CD14-positive monocyte (primary cell): ENCODE measurements around the gene MDH2. TPM values are rescaled to one million over a fixed set of nuclear protein-coding genes. Genes with fewer than 3 reads are reported as not detected.
A peak's percentile ranks its signal among the peaks of the same experiment; 100 is the strongest.

Source experiments
- DNase-seq, 3 donors: peaks; one replicate each; pipeline ENCODE4 v3.0.0-alpha.2; 2011 to 2022
- H2AFZ ChIP-seq: 2 replicates; pipeline ENCODE4 v1.6.0; 2012; ENCODE audit warnings: mild to moderate bottlenecking, low read depth, low read length, inconsistent platforms; ENCODE audit not compliant: insufficient read depth, poor library complexity, severe bottlenecking
- H3K27ac ChIP-seq, 2 donors: 1 replicate in 1 of 2; 2 replicates in 1 of 2; pipeline ENCODE4 v1.5.1; 2012 to 2013; ENCODE audit warnings: low read length in 2 of 2, control low read depth in 1 of 2, inconsistent platforms in 1 of 2, low read depth in 1 of 2, mild to moderate bottlenecking in 1 of 2
- H3K27me3 ChIP-seq, 2 donors: one replicate each; pipeline versions ENCODE4 v1.6.0 to v1.6.1; 2011 to 2013; ENCODE audit warnings: low read length in 2 of 2; ENCODE audit not compliant: control insufficient read depth in 2 of 2, insufficient read depth in 2 of 2
- H3K36me3 ChIP-seq, 2 donors: replicated peaks in 1 of 2; 1 replicate in 1 of 2; 2 replicates in 1 of 2; pipeline versions ENCODE4 v1.5.1 to v1.6.1; 2012 to 2013; ENCODE audit warnings: low read length in 2 of 2, control low read depth in 1 of 2, inconsistent platforms in 1 of 2, mild to moderate bottlenecking in 1 of 2; ENCODE audit not compliant: insufficient read depth in 2 of 2, control insufficient read depth in 1 of 2
- H3K4me1 ChIP-seq, 2 donors: 1 replicate in 1 of 2; 2 replicates in 1 of 2; pipeline versions ENCODE4 v1.5.1 to v1.6.1; 2012 to 2013; ENCODE audit warnings: low read length in 2 of 2, control low read depth in 1 of 2, inconsistent platforms in 1 of 2, mild to moderate bottlenecking in 1 of 2, moderate library complexity in 1 of 2; ENCODE audit not compliant: insufficient read depth in 2 of 2, control insufficient read depth in 1 of 2
- H3K4me2 ChIP-seq: replicated peaks from 2 replicates; pipeline ENCODE3; 2012; ENCODE audit warnings: low read length, moderate library complexity, mild to moderate bottlenecking; ENCODE audit not compliant: poor library complexity, severe bottlenecking; ENCODE audit errors: extremely low read depth
- H3K4me3 ChIP-seq, 3 experiments: fragments of 200-600 bp in 1 of 3; sonication (generic) in 1 of 3; replicated peaks in 1 of 3; 1 replicate in 2 of 3; 2 replicates in 1 of 3; pipeline ENCODE4 v1.5.1; 2011 to 2013; ENCODE audit warnings: low read length in 3 of 3, mild to moderate bottlenecking in 3 of 3, control low read depth in 2 of 3, low read depth in 2 of 3, inconsistent platforms in 1 of 3, moderate library complexity in 1 of 3
- H3K79me2 ChIP-seq: 2 replicates; pipeline ENCODE4 v1.6.0; 2012; ENCODE audit warnings: mild to moderate bottlenecking, control low read depth, inconsistent platforms, low read length, moderate library complexity; ENCODE audit not compliant: insufficient read depth
- H3K9ac ChIP-seq: 2 replicates; pipeline ENCODE4 v1.6.0; 2017; ENCODE audit warnings: low read length, mild to moderate bottlenecking; ENCODE audit not compliant: insufficient read depth, poor library complexity, severe bottlenecking
- H3K9me3 ChIP-seq, 2 donors: replicated peaks in 1 of 2; 1 replicate in 1 of 2; 2 replicates in 1 of 2; pipeline versions ENCODE4 v1.5.1 to v1.6.1; 2012 to 2013; ENCODE audit warnings: low read length in 2 of 2, control low read depth in 1 of 2; ENCODE audit not compliant: control insufficient read depth in 1 of 2, insufficient read depth in 1 of 2
- H4K20me1 ChIP-seq: 2 replicates; pipeline ENCODE4 v1.6.0; 2012; ENCODE audit warnings: mild to moderate bottlenecking, low read length, control low read depth, moderate library complexity; ENCODE audit not compliant: insufficient read depth
- H3K27ac Mint-ChIP-seq, 7 donors: one replicate each; pipeline ENCODE4 v1.8.0; 2020; ENCODE audit warnings: mild to moderate bottlenecking in 7 of 7, mixed read lengths in 7 of 7, moderate library complexity in 6 of 7, inconsistent platforms in 2 of 7
- H3K27me3 Mint-ChIP-seq, 3 donors: one replicate each; pipeline ENCODE4 v1.8.0; 2021 to 2022; ENCODE audit warnings: low read depth in 3 of 3, mild to moderate bottlenecking in 3 of 3, mixed read lengths in 3 of 3, moderate library complexity in 3 of 3, inconsistent platforms in 1 of 3
- H3K36me3 Mint-ChIP-seq, 2 donors: one replicate each; pipeline ENCODE4 v1.8.0; 2020; ENCODE audit warnings: mixed read lengths in 2 of 2, inconsistent platforms in 1 of 2, mild to moderate bottlenecking in 1 of 2
- H3K4me1 Mint-ChIP-seq: one replicate; pipeline ENCODE4 v1.8.0; 2020; ENCODE audit warnings: mild to moderate bottlenecking, mixed read lengths
- H3K4me3 Mint-ChIP-seq, 2 donors: one replicate each; pipeline ENCODE4 v1.8.0; 2020; ENCODE audit warnings: mild to moderate bottlenecking in 2 of 2, mixed read lengths in 2 of 2, moderate library complexity in 1 of 2
- H3K9me3 Mint-ChIP-seq, 7 donors: one replicate each; pipeline ENCODE4 v1.8.0; 2020 to 2022; ENCODE audit warnings: mixed read lengths in 7 of 7, mild to moderate bottlenecking in 6 of 7, moderate library complexity in 6 of 7, inconsistent platforms in 2 of 7
- WGBS: methylation state at CpG from one replicate; pipeline ENCODE4 v1.1.5; 2013; ENCODE audit warnings: missing lambda C conversion rate; ENCODE audit not compliant: insufficient coverage; 5-methylcytosine and 5-hydroxymethylcytosine counted together
- intact Hi-C, 2 donors: fragments of 100-400 bp; cut with micrococcal nuclease; formaldehyde crosslinking; loops; one replicate each; pipeline versions ENCODE4 v1.15.0 to v1.15.1; 2023
- polyA plus RNA-seq, 3 donors: library from polyadenylated mRNA; depleted of rRNA in 1 of 3; unstranded in 2 of 3; stranded (reverse) in 1 of 3; fragments of 300-500 nt in 2 of 3; fragments of >200 nt in 1 of 3; fragmentation: Illumina TruSeq in 2 of 3; gene quantifications; 1 replicate in 2 of 3; 2 replicates in 1 of 3; pipeline ENCODE4 v1.2.3, GENCODE V29; 2012 to 2021
- TF ChIP-seq, protein P1 (sequence below): fragments of 200-600 bp; IDR thresholded peaks from one replicate; pipeline ENCODE4 v1.8.0; 2022; ENCODE audit warnings: antibody characterized with exemption, mild to moderate bottlenecking

Gene MDH2
- polyA plus RNA-seq, 3 donors: 75.2 to 162 (median 129) TPM

DNA sequence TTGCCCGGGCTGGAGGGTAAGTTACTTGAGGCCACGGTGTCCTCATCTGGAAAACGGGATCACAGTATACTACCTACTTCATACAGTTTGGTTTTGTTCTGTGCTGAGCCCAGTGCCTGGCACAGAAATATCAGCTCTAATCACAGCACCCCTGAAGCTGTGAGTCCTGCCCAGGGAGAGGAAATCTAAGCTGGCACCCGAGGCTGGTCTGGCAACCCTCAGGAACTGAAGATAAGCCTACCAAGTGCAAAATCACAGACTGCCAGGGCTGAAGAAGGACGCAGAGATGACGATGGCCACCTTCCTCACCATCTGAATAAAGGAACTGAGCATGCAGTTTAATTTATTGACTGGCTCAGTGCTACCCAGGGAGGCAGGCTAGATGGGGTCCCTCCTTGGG is 45.8 kb upstream of the MDH2 start:
- H3K4me3 ChIP-seq: no peak overlapping the region
- no peak overlapping the region for H3K4me2 ChIP-seq
- peak overlapping the region in 2 of 7 donors; percentile 23 to 41 for H3K27ac Mint-ChIP-seq
- TF ChIP-seq, protein P1, sequence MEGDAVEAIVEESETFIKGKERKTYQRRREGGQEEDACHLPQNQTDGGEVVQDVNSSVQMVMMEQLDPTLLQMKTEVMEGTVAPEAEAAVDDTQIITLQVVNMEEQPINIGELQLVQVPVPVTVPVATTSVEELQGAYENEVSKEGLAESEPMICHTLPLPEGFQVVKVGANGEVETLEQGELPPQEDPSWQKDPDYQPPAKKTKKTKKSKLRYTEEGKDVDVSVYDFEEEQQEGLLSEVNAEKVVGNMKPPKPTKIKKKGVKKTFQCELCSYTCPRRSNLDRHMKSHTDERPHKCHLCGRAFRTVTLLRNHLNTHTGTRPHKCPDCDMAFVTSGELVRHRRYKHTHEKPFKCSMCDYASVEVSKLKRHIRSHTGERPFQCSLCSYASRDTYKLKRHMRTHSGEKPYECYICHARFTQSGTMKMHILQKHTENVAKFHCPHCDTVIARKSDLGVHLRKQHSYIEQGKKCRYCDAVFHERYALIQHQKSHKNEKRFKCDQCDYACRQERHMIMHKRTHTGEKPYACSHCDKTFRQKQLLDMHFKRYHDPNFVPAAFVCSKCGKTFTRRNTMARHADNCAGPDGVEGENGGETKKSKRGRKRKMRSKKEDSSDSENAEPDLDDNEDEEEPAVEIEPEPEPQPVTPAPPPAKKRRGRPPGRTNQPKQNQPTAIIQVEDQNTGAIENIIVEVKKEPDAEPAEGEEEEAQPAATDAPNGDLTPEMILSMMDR: no peak
- H4K20me1 ChIP-seq: no peaks in the 10 kb centered on the region
- no peak overlapping the region for H3K27ac ChIP-seq
- no peaks in the 10 kb centered on the region for H3K27me3 ChIP-seq
- no peak for DNase-seq
- H3K9ac ChIP-seq: no peak overlapping the region
- no peaks in the 10 kb centered on the region for H3K9me3 ChIP-seq
- peaks cover 24 to 64% of the 10 kb centered on the region in 2 donors for H3K36me3 ChIP-seq
- H3K4me3 Mint-ChIP-seq: no peak overlapping the region
- no peak overlapping the region for H2AFZ ChIP-seq
- peaks cover 0 to 3% (median 0%) of the 10 kb centered on the region in 3 donors for H3K27me3 Mint-ChIP-seq
- H3K4me1 ChIP-seq: peaks cover 9 to 12% of the 10 kb centered on the region in 2 donors
- intact Hi-C loops: no loop called here
- H3K9me3 Mint-ChIP-seq: peaks cover 0 to 7% (median 4%) of the 10 kb centered on the region in 7 donors
- no peaks in the 10 kb centered on the region for H3K79me2 ChIP-seq
- peaks cover 49 to 75% of the 10 kb centered on the region in 2 donors for H3K36me3 Mint-ChIP-seq
- peaks cover 12% of the 10 kb centered on the region for H3K4me1 Mint-ChIP-seq
- 93% methylated on average over 6 of the region's 6 CpGs for WGBS

DNA sequence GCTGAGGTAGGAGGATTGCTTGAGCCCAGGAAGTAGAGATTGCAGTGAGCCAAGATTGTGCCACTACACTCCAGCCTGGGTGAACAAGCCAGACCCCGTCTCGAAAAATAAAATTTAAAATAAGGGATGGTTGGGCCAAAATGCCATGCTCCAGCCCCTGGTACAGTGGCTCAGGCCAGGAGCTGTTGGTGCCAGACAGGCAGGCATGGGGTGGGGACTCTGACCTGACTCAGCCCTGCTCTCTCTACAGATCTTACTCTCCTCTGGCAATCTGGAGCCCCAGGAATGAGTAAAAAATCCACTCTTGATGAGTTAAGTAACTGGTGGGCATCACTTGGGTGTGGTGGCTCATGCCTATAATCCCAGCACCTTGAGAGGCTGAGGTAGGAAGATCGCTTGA is 45.1 kb upstream of the MDH2 start:
- no peak for DNase-seq
- Mint-ChIP-seq H3K27ac (peak overlapping the region in 3 of 7 donors; percentile 23 to 53 (median 40)), H3K9me3 (peaks cover 0 to 7% (median 0%) of the 10 kb centered on the region in 7 donors), H3K27me3 (peaks cover 0 to 3% (median 0%) of the 10 kb centered on the region in 3 donors), H3K36me3 (peaks cover 51 to 77% of the 10 kb centered on the region in 2 donors), H3K4me1 (peaks cover 5% of the 10 kb centered on the region), H3K4me3 (no peak overlapping the region)
- H4K20me1 ChIP-seq: no peaks in the 10 kb centered on the region
- no peaks in the 10 kb centered on the region for H3K9me3 ChIP-seq
- H3K79me2 ChIP-seq: no peaks in the 10 kb centered on the region
- H3K4me3 ChIP-seq: no peak overlapping the region
- H3K4me2 ChIP-seq: no peak overlapping the region
- no peak overlapping the region for H3K27ac ChIP-seq
- H2AFZ ChIP-seq: no peak overlapping the region
- intact Hi-C loops: no loop called here
- H3K4me1 ChIP-seq: peaks cover 4 to 6% of the 10 kb centered on the region in 2 donors
- TF ChIP-seq, protein P1: no peak
- WGBS: 93% methylated on average over 2 of the region's 3 CpGs
- H3K27me3 ChIP-seq: no peaks in the 10 kb centered on the region
- H3K36me3 ChIP-seq: peaks cover 24 to 64% of the 10 kb centered on the region in 2 donors
- no peak overlapping the region for H3K9ac ChIP-seq
